Duodenal mucosa (tissue), 2 donors: ENCODE measurements around the gene PHF19.

ENCODE experiments used
- H3K27ac ChIP-seq: one replicate; pipeline ENCODE4 v1.7.0; 2013; ENCODE audit warnings: low read depth, low read length
- H3K27me3 ChIP-seq, 2 donors: one replicate each; pipeline ENCODE4 v1.7.0; 2013; ENCODE audit warnings: low read length in 2 of 2, control low read depth in 1 of 2; ENCODE audit not compliant: insufficient read depth in 2 of 2, control insufficient read depth in 1 of 2
- H3K36me3 ChIP-seq, 2 donors: one replicate each; pipeline ENCODE4 v1.7.0; 2013; ENCODE audit warnings: low read length in 2 of 2, control low read depth in 1 of 2; ENCODE audit not compliant: insufficient read depth in 2 of 2, control insufficient read depth in 1 of 2
- H3K4me1 ChIP-seq, 2 donors: one replicate each; pipeline ENCODE4 v1.7.0; 2013; ENCODE audit warnings: low read length in 2 of 2, control low read depth in 1 of 2; ENCODE audit not compliant: insufficient read depth in 2 of 2, control insufficient read depth in 1 of 2
- H3K4me3 ChIP-seq, 2 donors: one replicate each; pipeline ENCODE4 v1.7.0; 2013; ENCODE audit warnings: low read length in 2 of 2, low read depth in 1 of 2
- H3K9ac ChIP-seq, 2 donors: one replicate each; pipeline ENCODE4 v1.7.0; 2013; ENCODE audit warnings: low read length in 2 of 2, low read depth in 1 of 2
- H3K9me3 ChIP-seq, 2 donors: one replicate each; pipeline ENCODE4 v1.7.0; 2013; ENCODE audit warnings: low read length in 2 of 2, control low read depth in 1 of 2; ENCODE audit not compliant: control insufficient read depth in 1 of 2

Gene PHF19

DNA sequence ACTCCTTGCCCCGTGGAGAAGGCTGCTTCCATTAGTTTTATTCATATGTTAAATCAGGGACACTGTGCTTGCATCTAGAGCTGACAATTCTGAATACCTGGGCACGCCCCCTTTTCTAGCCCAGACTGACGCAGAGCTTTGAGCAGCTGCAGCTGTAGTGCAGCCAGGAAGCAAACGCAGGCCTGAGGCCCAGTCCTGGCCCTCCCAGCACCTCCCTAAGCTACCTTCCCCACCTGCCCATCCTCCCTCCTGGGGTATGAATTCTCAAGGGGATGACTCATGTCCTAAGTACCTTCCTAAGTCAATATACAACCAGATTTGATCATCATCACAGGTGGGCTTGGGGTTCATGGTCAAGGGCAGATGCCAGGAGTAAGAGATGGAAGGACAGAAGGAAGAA lies 3.5 kb downstream of the PHF19 start:
- H3K27me3 ChIP-seq = no peaks in the 10 kb centered on the region
- H3K36me3 ChIP-seq = peaks cover 3 to 17% of the 10 kb centered on the region in 2 donors

GRCh38 chr9:120872791-120873502 lies 4.0 kb downstream of the PHF19 start:
- H3K4me3 ChIP-seq = no peak overlapping the region
- H3K27me3 ChIP-seq = no peaks in the 10 kb centered on the region
- peaks cover 3 to 17% of the 10 kb centered on the region in 2 donors for H3K36me3 ChIP-seq
- no peak overlapping the region for H3K9ac ChIP-seq
- H3K9me3 ChIP-seq = no peaks in the 10 kb centered on the region
- H3K27ac ChIP-seq = no peak overlapping the region
- H3K4me1 ChIP-seq = peaks cover 30 to 31% of the 10 kb centered on the region in 2 donors

More for the DNA sequence above, 3.5 kb downstream of the PHF19 start:
- no peak overlapping the region for H3K27ac ChIP-seq
- no peak overlapping the region for H3K4me3 ChIP-seq
- H3K9me3 ChIP-seq = no peaks in the 10 kb centered on the region
- H3K4me1 ChIP-seq = peaks cover 31 to 32% of the 10 kb centered on the region in 2 donors
- no peak overlapping the region for H3K9ac ChIP-seq

- H3K27me3 ChIP-seq = no peaks in the 10 kb centered on the region
- no peak overlapping the region for H3K9ac ChIP-seq
- peaks cover 16 to 19% of the 10 kb centered on the region in 2 donors for H3K4me1 ChIP-seq
- H3K9me3 ChIP-seq = no peaks in the 10 kb centered on the region
- no peak overlapping the region for H3K27ac ChIP-seq
- no peak overlapping the region for H3K4me3 ChIP-seq
- H3K36me3 ChIP-seq = peaks cover 3 to 31% of the 10 kb centered on the region in 2 donors
Measured at GRCh38 chr9:120870206-120870605, 6.8 kb downstream of the PHF19 start.

GRCh38 chr9:120869726-120870125 lies 7.3 kb downstream of the PHF19 start:
- no peak overlapping the region for H3K27ac ChIP-seq

GRCh38 chr9:120869360-120869687 lies 7.7 kb downstream of the PHF19 start:
- Histone ChIP-seq H3K4me1 (peaks cover 12 to 13% of the 10 kb centered on the region in 2 donors), H3K4me3 (peak overlapping the region; percentile 68 to 80), H3K36me3 (peaks cover 3 to 33% of the 10 kb centered on the region in 2 donors), H3K27me3 (no peaks in the 10 kb centered on the region), H3K9ac (peak overlapping the region; percentile 74 to 80), H3K9me3 (no peaks in the 10 kb centered on the region), H3K27ac (peak overlapping the region; percentile 77)

More at GRCh38 chr9:120869726-120870125, 7.3 kb downstream of the PHF19 start:
- peaks cover 3 to 33% of the 10 kb centered on the region in 2 donors for H3K36me3 ChIP-seq
- peak overlapping the region in 1 of 2 donors; percentile 80 for H3K9ac ChIP-seq
- peaks cover 13 to 14% of the 10 kb centered on the region in 2 donors for H3K4me1 ChIP-seq
- peak overlapping the region in 1 of 2 donors; percentile 80 for H3K4me3 ChIP-seq
- H3K27me3 ChIP-seq = no peaks in the 10 kb centered on the region
- H3K9me3 ChIP-seq = no peaks in the 10 kb centered on the region

- peaks cover 3 to 28% of the 10 kb centered on the region in 2 donors for H3K36me3 ChIP-seq
- H3K4me1 ChIP-seq = peaks cover 12 to 13% of the 10 kb centered on the region in 2 donors
- no peaks in the 10 kb centered on the region for H3K9me3 ChIP-seq
- peak overlapping the region; percentile 74 to 80 for H3K9ac ChIP-seq
- H3K27me3 ChIP-seq = no peaks in the 10 kb centered on the region
- peak overlapping the region; percentile 68 to 80 for H3K4me3 ChIP-seq
- peak overlapping the region; percentile 77 for H3K27ac ChIP-seq
Measured at GRCh38 chr9:120868676-120869359, 8.2 kb downstream of the PHF19 start.

DNA sequence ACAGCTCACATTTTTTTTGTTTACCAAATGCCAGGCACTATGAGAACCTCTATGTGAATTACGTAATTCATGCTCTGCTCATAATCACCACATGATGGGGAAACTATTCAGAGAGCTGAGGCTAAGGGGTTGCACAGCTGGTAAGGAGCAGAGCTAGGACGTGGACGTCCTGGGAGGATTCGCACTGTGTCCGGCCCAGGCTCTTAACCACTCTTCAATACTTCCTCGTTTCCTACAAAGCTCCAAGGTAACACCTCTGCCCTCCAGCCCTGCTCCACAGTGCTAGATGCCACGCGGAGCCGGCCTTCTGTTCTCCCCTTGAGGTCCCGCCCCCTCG lies 8.7 kb downstream of the PHF19 start:
- Histone ChIP-seq H3K4me3 (peak overlapping the region; percentile 56 to 67), H3K27ac (peak overlapping the region; percentile 39), H3K27me3 (no peaks in the 10 kb centered on the region), H3K9me3 (no peaks in the 10 kb centered on the region), H3K9ac (peak overlapping the region; percentile 45 to 67), H3K36me3 (peaks cover 3 to 27% of the 10 kb centered on the region in 2 donors), H3K4me1 (peaks cover 10 to 13% of the 10 kb centered on the region in 2 donors)

- Histone ChIP-seq H3K27me3 (no peaks in the 10 kb centered on the region), H3K9me3 (no peaks in the 10 kb centered on the region), H3K4me1 (peaks cover 5 to 13% of the 10 kb centered on the region in 2 donors), H3K9ac (peak overlapping the region; percentile 45 to 67), H3K27ac (peak overlapping the region; percentile 39), H3K36me3 (peaks cover under 1 to 24% of the 10 kb centered on the region in 2 donors), H3K4me3 (peak overlapping the region; percentile 56 to 67)
Measured at GRCh38 chr9:120867676-120868338, 9.2 kb downstream of the PHF19 start.

DNA sequence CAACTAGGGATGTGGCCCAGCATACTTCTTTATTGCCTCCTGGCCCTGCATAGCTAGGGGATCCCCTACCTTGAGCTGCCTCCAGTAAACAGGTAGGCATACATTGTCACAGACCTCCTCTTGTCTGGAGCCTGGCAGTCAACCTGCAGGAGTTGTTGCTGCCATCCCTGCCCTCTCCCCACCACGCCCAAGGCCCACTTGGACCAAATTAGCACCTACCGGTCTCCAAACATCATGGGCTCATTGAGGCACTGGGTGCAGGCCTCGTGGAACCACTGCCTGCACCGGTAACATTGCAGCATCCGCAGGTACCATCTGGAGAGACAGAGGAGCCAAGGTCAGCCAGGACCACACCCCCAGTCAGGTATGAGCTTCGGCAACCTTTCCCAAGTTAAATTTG lies 10.3 kb downstream of the PHF19 start:
- Histone ChIP-seq H3K4me3 (no peak overlapping the region), H3K9ac (no peak overlapping the region), H3K9me3 (no peaks in the 10 kb centered on the region), H3K4me1 (peaks cover 5 to 13% of the 10 kb centered on the region in 2 donors), H3K27ac (no peak overlapping the region), H3K36me3 (peaks cover 0 to 28% of the 10 kb centered on the region in 2 donors), H3K27me3 (no peaks in the 10 kb centered on the region)

DNA sequence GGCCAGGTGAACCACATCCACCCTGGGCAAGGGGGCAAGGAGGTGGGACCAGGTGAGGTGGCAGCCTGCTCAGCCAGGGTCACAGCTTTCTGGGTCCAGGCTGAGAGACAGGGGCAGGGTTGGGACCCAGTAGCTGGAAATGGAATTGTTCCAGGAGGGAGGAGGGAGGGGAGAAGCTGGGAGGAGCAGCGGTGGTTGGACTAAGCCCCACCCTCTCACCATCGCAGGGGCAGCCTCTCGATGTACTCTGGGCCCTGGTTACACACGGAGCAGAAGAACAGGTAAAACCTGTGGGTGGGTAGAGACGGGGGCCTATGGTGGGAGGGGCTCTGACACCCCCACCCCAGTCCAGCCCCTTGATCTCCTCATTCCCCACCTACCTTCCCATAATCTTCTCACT lies 11.2 kb downstream of the PHF19 start:
- Histone ChIP-seq H3K27ac (no peak overlapping the region), H3K4me3 (no peak overlapping the region), H3K9me3 (no peaks in the 10 kb centered on the region), H3K9ac (peak overlapping the region in 1 of 2 donors; percentile 4), H3K4me1 (peaks cover 5 to 13% of the 10 kb centered on the region in 2 donors), H3K27me3 (no peaks in the 10 kb centered on the region), H3K36me3 (peaks cover 2 to 36% of the 10 kb centered on the region in 2 donors)
